BJ (cell line): ENCODE results near the gene DYNC1LI1. TPM values are rescaled to one million over a fixed set of nuclear protein-coding genes. Genes with fewer than 3 reads are reported as not detected.

Source experiments
- CTCF ChIA-PET: fragments of 350-600 bp; formaldehyde crosslinking; extraction: SDS; loops from one replicate; lab custom pipeline; 2021; ENCODE audit warnings: antibody characterized with exemption, inconsistent platforms; lab: Yijun Ruan, JAX
- POLR2A ChIA-PET: fragments of 300-600 bp; sonication (Branson Sonifier 250); formaldehyde crosslinking; extraction: SDS; loops from one replicate; lab custom pipeline; 2021; ENCODE audit warnings: antibody characterized with exemption; lab: Charles Lee
- DNase-seq: peaks from one replicate; pipeline ENCODE4 v3.0.0-alpha.2; 2011; ENCODE audit warnings: low read depth
- H3K27me3 ChIP-seq: 2 replicates; pipeline ENCODE4 v1.6.0; 2011; ENCODE audit warnings: low read length; ENCODE audit not compliant: control insufficient read depth, insufficient read depth
- H3K36me3 ChIP-seq: 2 replicates; pipeline ENCODE4 v1.5.1; 2011; ENCODE audit warnings: low read length; ENCODE audit not compliant: control insufficient read depth, insufficient read depth
- H3K4me3 ChIP-seq: 2 replicates; pipeline ENCODE4 v1.5.1; 2011; ENCODE audit warnings: low read depth, mild to moderate bottlenecking, control low read depth, low read length
- CTCF ChIP-seq: IDR thresholded peaks from 2 replicates; pipeline ENCODE4 v1.5.1; 2011; ENCODE audit warnings: low read depth, mild to moderate bottlenecking, control low read depth, inconsistent platforms, low read length, moderate library complexity; ENCODE audit not compliant: insufficient read depth
- polyA plus RNA-seq: library from polyadenylated mRNA; depleted of rRNA; stranded (reverse); fragments of >200 nt; gene quantifications from 2 replicates; pipeline ENCODE4 v1.2.3, GENCODE V29; 2011

DYNC1LI1 gene
- polyA plus RNA-seq, 1 experiment: 15.9 TPM

- TF ChIP-seq CTCF: no peak
- CTCF ChIA-PET: interaction anchor here (1.4 kb wide), 1 partner anchor 34 kb away, joined by 3 read pairs; no protein-coding TSS in a partner anchor
- Histone ChIP-seq H3K4me3 (no peak overlapping the region), H3K27me3 (no peaks in the 10 kb centered on the region), H3K36me3 (peaks cover 1% of the 10 kb centered on the region)
- DNase-seq: no peak
- POLR2A ChIA-PET: no interaction called here
Observed at GRCh38 chr3:32564195-32564594, 6.5 kb downstream of the DYNC1LI1 start.

DNA sequence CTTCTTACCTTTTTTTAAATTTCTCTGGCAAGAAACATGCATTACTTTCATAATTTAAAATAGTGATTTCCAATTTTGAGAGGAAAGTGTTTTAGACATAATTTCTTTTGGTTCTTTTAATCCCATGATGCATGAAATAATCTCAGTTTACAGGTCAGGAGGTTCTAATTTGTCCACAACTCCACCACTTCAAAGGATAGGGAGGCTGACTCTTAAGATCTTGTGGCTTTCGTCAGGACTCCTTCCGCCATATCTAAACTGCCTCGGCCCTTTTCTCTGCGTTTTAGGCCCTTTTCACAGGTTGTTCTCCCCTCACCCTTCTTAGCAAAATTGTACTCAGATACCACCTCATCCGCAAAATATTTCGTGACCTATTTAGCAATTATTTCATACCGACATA, 8.0 kb downstream of the DYNC1LI1 start:
- DNase-seq: no peak
- no peaks in the 10 kb centered on the region for H3K27me3 ChIP-seq
- peaks cover 1% of the 10 kb centered on the region for H3K36me3 ChIP-seq
- POLR2A ChIA-PET: no interaction called here
- H3K4me3 ChIP-seq: no peak overlapping the region
- CTCF ChIA-PET: no interaction called here
- TF ChIP-seq CTCF: no peak

DNA sequence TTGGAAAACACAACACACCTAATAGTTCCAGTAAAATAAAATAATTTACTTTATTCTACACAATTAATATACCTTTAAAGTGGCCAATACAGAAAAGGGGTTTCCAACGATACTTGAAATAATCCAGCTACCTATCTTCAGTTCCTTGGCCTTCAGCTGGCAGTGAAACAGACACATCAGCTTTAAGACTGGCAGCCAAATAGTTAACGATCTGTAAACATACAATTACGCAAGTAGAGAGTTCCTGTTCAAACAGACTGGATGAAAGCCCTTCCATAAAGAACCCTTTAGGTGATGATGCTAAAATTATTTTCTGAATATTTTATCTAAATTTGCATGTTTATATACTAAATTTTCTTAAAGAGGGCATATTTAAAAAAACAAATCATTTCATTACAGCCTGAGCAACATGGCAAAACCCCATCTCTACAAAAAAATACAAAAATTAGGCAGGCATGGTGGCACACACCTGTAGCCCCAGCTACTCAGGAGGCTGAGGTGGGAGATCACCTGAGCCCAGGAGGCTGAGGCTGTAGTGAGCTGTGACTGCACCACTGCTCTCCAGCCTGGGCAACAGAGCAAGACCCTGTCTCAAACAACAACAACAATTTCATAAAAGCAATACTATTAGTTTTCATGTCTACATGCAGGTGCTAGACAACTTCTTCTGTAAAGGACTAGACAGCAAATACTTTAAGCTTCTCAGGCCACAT, 12.9 kb downstream of the DYNC1LI1 start:
- no peak for DNase-seq
- ChIA-PET POLR2A (no interaction called here), CTCF (interaction anchor here (0.6 to 1.4 kb wide), 2 partner anchors 11 to 47 kb away, joined by 3 to 4 read pairs; no protein-coding TSS in a partner anchor)
- peaks cover 1% of the 10 kb centered on the region; the same call in 1 of the 2 replicates for H3K36me3 ChIP-seq
- H3K4me3 ChIP-seq: no peak overlapping the region
- no peak for TF ChIP-seq CTCF
- H3K27me3 ChIP-seq: no peaks in the 10 kb centered on the region

- POLR2A ChIA-PET: no interaction called here
- no peak for TF ChIP-seq CTCF
- CTCF ChIA-PET: no interaction called here
Observed at GRCh38 chr3:32556332-32556731, 14.3 kb downstream of the DYNC1LI1 start.

GRCh38 chr3:32553973-32554372, 16.7 kb downstream of the DYNC1LI1 start:
- POLR2A ChIA-PET: no interaction called here

More at GRCh38 chr3:32556332-32556731, 14.3 kb downstream of the DYNC1LI1 start:
- DNase-seq: no peak
- Histone ChIP-seq H3K36me3 (peaks cover 1% of the 10 kb centered on the region; the same call in 1 of the 2 replicates), H3K27me3 (no peaks in the 10 kb centered on the region), H3K4me3 (no peak overlapping the region)

More at GRCh38 chr3:32553973-32554372, 16.7 kb downstream of the DYNC1LI1 start:
- no peak for TF ChIP-seq CTCF
- Histone ChIP-seq H3K27me3 (no peaks in the 10 kb centered on the region), H3K36me3 (no peaks in the 10 kb centered on the region), H3K4me3 (no peak overlapping the region)
- DNase-seq: no peak
- CTCF ChIA-PET: no interaction called here
